NCI-H2227 treated with DMSO at 0.1 percent for 48 hours (cell line): ENCODE measurements around the gene AATK.
"Not testable (repeated sequence)": the region's sequence is repeated elsewhere in the genome, so short reads cannot be mapped to it uniquely, and the experiment has no call there.

ENCODE experiments used
- DNase-seq: peaks from one replicate; lab custom pipeline; 2025; lab: John Stamatoyannopoulos, UW

AATK gene

GRCh38 chr17:81161536-81161935 lies 4.5 kb downstream of the AATK start:
- DNase-seq = no peak

GRCh38 chr17:81160747-81161453 lies 5.1 kb downstream of the AATK start:
- DNase-seq = no peak

GRCh38 chr17:81160306-81160705 lies 5.7 kb downstream of the AATK start:
- no peak for DNase-seq

- no peak for DNase-seq
Measured at GRCh38 chr17:81159611-81160265, 6.3 kb downstream of the AATK start.

- DNase-seq = no peak
Measured at GRCh38 chr17:81158688-81159590, 7.1 kb downstream of the AATK start.

- no peak for DNase-seq
Measured at GRCh38 chr17:81157848-81158687, 8.0 kb downstream of the AATK start.

GRCh38 chr17:81156866-81157805 lies 8.9 kb downstream of the AATK start:
- DNase-seq = no peak

GRCh38 chr17:81154961-81155360 lies 11.1 kb downstream of the AATK start:
- no peak for DNase-seq

GRCh38 chr17:81154016-81154415 lies 12.0 kb downstream of the AATK start:
- DNase-seq = not testable (repeated sequence)

GRCh38 chr17:81153340-81153803 lies 12.6 kb downstream of the AATK start:
- no peak for DNase-seq

- DNase-seq = no peak
Measured at GRCh38 chr17:81152288-81152828, 13.7 kb downstream of the AATK start.

GRCh38 chr17:81151278-81151677 lies 14.7 kb downstream of the AATK start:
- no peak for DNase-seq

GRCh38 chr17:81150377-81151077 lies 15.5 kb downstream of the AATK start:
- no peak for DNase-seq

- DNase-seq = no peak
Measured at GRCh38 chr17:81148986-81149533, 17.0 kb downstream of the AATK start.

GRCh38 chr17:81148571-81148970 lies 17.4 kb downstream of the AATK start:
- DNase-seq = no peak

GRCh38 chr17:81147701-81148100 lies 18.3 kb downstream of the AATK start:
- no peak for DNase-seq

- not testable (repeated sequence) for DNase-seq
Measured at GRCh38 chr17:81146208-81146607, 19.8 kb downstream of the AATK start.

- no peak for DNase-seq
Measured at GRCh38 chr17:81144423-81144781, 21.6 kb downstream of the AATK start.

- DNase-seq = no peak
Measured at GRCh38 chr17:81143717-81144422, 22.2 kb downstream of the AATK start.
